ENCODE data around the gene TMEM89. TPM values are rescaled to one million over a fixed set of nuclear protein-coding genes. Genes with fewer than 3 reads are reported as not detected.

Gene TMEM89
- total RNA-seq, 1 experiment from 2014 or later = 0.74 TPM

DNA sequence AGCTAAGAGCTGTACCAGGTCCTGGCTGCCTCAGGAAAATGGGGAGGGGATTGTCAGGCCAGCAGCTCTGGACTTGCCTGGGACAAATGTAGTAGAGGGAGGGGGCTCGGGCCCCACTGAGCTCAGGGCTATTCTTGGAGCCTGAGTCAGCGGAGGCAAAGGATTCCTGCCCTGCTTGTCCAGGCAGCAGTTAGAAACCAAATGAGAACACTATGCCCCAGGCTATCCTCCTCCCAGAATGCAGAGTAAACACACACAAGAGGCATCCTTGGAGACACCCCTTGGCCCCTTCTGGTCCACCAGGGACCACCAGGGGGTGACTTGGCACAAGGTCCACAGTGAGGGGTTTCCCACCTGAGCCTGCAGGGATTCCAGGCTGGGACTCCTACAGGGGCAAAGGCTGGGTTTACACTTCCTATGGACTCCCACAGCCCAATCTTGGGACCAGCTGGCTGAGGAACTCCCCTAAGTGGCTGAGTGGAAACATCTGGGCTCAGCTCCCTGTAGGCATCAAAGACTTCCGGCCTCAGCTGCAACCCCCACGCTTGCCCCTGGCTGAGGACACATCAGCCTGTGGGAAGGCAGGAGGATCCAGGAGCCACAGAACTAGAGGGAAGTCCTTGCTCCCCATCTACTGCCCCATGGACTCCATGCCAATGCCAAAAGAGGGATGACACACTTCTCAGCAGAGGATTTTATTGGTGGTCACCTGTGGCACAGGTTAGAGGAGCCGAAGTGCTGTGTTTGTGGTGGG is 23.1 kb downstream of the TMEM89 start:
- H3K4me2 ChIP-seq (ENCODE audit: insufficient read depth, insufficient read length, low read length) = no peak overlapping the region
- no peaks in the 10 kb centered on the region for H3K23me2 ChIP-seq (ENCODE audit: insufficient read length, low read depth, low read length, poor library complexity, severe bottlenecking)
- no peak overlapping the region for H2AFZ ChIP-seq (ENCODE audit: low read length)
- TF ChIP-seq CTCF (conservative IDR thresholded peaks at IDR 0.05) = no peak
- no peak overlapping the region for H3K9ac ChIP-seq (ENCODE audit: extremely low read depth, insufficient read length, low read length)
- H3K27me3 ChIP-seq (ENCODE audit: insufficient read depth, low read length) = no peaks in the 10 kb centered on the region
- no peak for DNase-seq
- H4K5ac ChIP-seq (ENCODE audit: insufficient read length, low read depth, low read length) = no peak overlapping the region
- no peaks in the 10 kb centered on the region for H3K79me1 ChIP-seq (ENCODE audit: insufficient read depth, low read depth, low read length, poor library complexity, severe bottlenecking)
- no peak overlapping the region for H2BK120ac ChIP-seq (ENCODE audit: low read depth, low read length, poor library complexity, severe bottlenecking)
- H3K4me1 ChIP-seq (ENCODE audit: insufficient read depth, low read length) = no peaks in the 10 kb centered on the region
- Mint-ChIP-seq H3K4me3 (no peak overlapping the region), H3K36me3 (ENCODE audit: insufficient read depth in 1 of 3, low read depth in 3 of 3) (peaks cover 42 to 68% (median 45%) of the 10 kb centered on the region in 3 experiments), H3K4me1 (peaks cover 12 to 21% of the 10 kb centered on the region in 2 experiments), H3K27ac (peak overlapping the region in 2 of 3 experiments; percentile 48 to 63; a peak in 1 of 7 replicates), H3K27me3 (ENCODE audit: low read depth) (no peaks in the 10 kb centered on the region), H3K9me3 (no peaks in the 10 kb centered on the region)
- H3K14ac ChIP-seq (ENCODE audit: insufficient read depth, low read length) = no peak overlapping the region
- H2BK5ac ChIP-seq (ENCODE audit: insufficient read length, low read length) = no peak overlapping the region
- no CpG with 5 or more reads among the region's 5 CpGs for WGBS (ENCODE audit: extremely low coverage, insufficient read length, low lambda C conversion rate)
- no peak overlapping the region for H2BK20ac ChIP-seq (ENCODE audit: low read depth, low read length, poor library complexity, severe bottlenecking)
- H3K79me2 ChIP-seq (ENCODE audit: insufficient read depth, low read length) = no peaks in the 10 kb centered on the region
- H3K27ac ChIP-seq (ENCODE audit: insufficient read length, low read depth, low read length) = no peak overlapping the region
- H3K56ac ChIP-seq (ENCODE audit: insufficient read length, low read depth, low read length) = no peak overlapping the region
- no peak overlapping the region for H4K91ac ChIP-seq (ENCODE audit: insufficient read length, low read depth, low read length)
- no peak overlapping the region for H2BK15ac ChIP-seq (ENCODE audit: low read depth, low read length)
- no peaks in the 10 kb centered on the region for H3K9me3 ChIP-seq (ENCODE audit: control insufficient read depth, low read depth, low read length)
- H4K20me1 ChIP-seq (ENCODE audit: control insufficient read depth, insufficient read depth, insufficient read length) = no peaks in the 10 kb centered on the region
- no peak overlapping the region for H2AK5ac ChIP-seq (ENCODE audit: insufficient read length, low read length)
- H3T11ph ChIP-seq (ENCODE audit: low read length) = no peak overlapping the region
- no peak overlapping the region for H3K18ac ChIP-seq (ENCODE audit: insufficient read length, low read depth, low read length)
- H3K4ac ChIP-seq (ENCODE audit: low read depth, low read length) = no peak overlapping the region
- H2BK12ac ChIP-seq (ENCODE audit: insufficient read length, low read depth, low read length) = no peak overlapping the region
- H4K8ac ChIP-seq (replicated peaks; ENCODE audit: insufficient read length, low read depth, low read length) = no peak overlapping the region
- H3K23ac ChIP-seq (ENCODE audit: insufficient read length, low read depth, low read length) = no peak overlapping the region

Measured in H9 (cell line).